Esophagus muscularis mucosa (tissue), 4 donors: ENCODE results near the gene PAWR. TPM values are rescaled to one million over a fixed set of nuclear protein-coding genes. Genes with fewer than 3 reads are reported as not detected.

Experiments
- DNase-seq: peaks from one replicate; pipeline ENCODE4 v3.0.0-alpha.2; 2017; ENCODE audit errors: extremely low spot score
- H3K27ac ChIP-seq, 4 donors: fragments of 200-600 bp; sonication (generic); replicated peaks in 1 of 4; 1 replicate in 3 of 4; 2 replicates in 1 of 4; pipeline ENCODE4 v1.5.1; 2016 to 2019; ENCODE audit warnings: mild to moderate bottlenecking in 1 of 4
- H3K27me3 ChIP-seq, 4 donors: fragments of 200-600 bp; sonication (generic); one replicate each; pipeline versions ENCODE4 v1.5.1 to v1.6.0; 2016 to 2019
- H3K36me3 ChIP-seq, 4 donors: fragments of 200-600 bp; sonication (generic); one replicate each; pipeline ENCODE4 v1.5.1; 2016 to 2019
- H3K4me1 ChIP-seq, 4 donors: fragments of 200-600 bp; sonication (generic); one replicate each; pipeline ENCODE4 v1.5.1; 2016 to 2019
- H3K4me3 ChIP-seq, 4 donors: fragments of 200-600 bp; sonication (generic); 1 replicate in 2 of 4; 2 replicates in 2 of 4; pipeline ENCODE4 v1.5.1; 2016 to 2019; ENCODE audit warnings: mild to moderate bottlenecking in 4 of 4, moderate library complexity in 1 of 4
- H3K9me3 ChIP-seq, 4 donors: fragments of 200-600 bp; sonication (generic); 1 replicate in 3 of 4; 2 replicates in 1 of 4; pipeline ENCODE4 v1.5.1; 2016 to 2019
- CTCF ChIP-seq, 3 experiments: fragments of 200-600 bp in 2 of 3; fragments of 450-650 bp in 1 of 3; sonication (generic) in 2 of 3; IDR thresholded peaks; one replicate each; pipeline ENCODE4 v1.5.1; 2017 to 2019; ENCODE audit warnings: antibody characterized with exemption in 3 of 3, mild to moderate bottlenecking in 2 of 3, moderate library complexity in 1 of 3
- EP300 ChIP-seq: sonication (generic); formaldehyde crosslinking; IDR thresholded peaks from one replicate; pipeline ENCODE4 v1.6.1; 2017; ENCODE audit warnings: antibody characterized with exemption
- POLR2A ChIP-seq: fragments of 450-650 bp; IDR thresholded peaks from one replicate; pipeline ENCODE4 v1.6.1; 2017; ENCODE audit warnings: antibody characterized with exemption, moderate library complexity, mild to moderate bottlenecking, low read depth
- POLR2AphosphoS5 ChIP-seq, 2 donors: sonication (generic); formaldehyde crosslinking; IDR thresholded peaks; one replicate each; pipeline ENCODE4 v1.6.1; 2017; ENCODE audit warnings: antibody characterized with exemption in 2 of 2
- WGBS: methylation state at CpG from one replicate; pipeline ENCODE4 v1.1.5; 2018; 5-methylcytosine and 5-hydroxymethylcytosine counted together
- intact Hi-C: fragments of 100-400 bp; cut with DNase I; formaldehyde crosslinking; loops from one replicate; pipeline ENCODE4 v1.15.1; 2023
- total RNA-seq, 4 donors: library from RNA; depleted of rRNA; stranded (reverse); fragments of >200 nt; gene quantifications; one replicate each; pipeline versions ENCODE4 v1.1.0 to v1.2.1, GENCODE V29; 2016

PAWR gene
- total RNA-seq, 4 donors from 2014 or later, result 63.1 to 127 (median 97.9) TPM

DNA sequence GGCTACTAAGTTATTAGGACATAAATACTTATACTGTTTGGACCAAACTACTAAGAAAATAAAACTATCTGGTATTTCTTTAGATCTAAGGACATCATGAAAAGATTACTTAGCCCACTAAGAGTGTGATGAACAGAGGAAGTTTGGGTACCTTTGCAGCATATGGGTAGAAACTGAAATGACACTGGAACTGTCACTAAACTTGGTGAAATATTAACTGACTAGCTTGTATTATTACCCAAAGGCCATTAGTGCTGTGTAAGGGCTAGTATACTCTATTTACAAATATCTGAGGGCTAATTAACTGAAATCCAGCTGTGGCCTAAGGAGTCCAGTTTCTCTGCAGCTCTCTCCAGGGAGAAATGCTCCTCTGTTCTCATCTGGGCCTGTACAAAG, 45.5 kb downstream of the PAWR start:
- H3K27ac ChIP-seq, result no peak overlapping the region
- intact Hi-C loops, result no loop called here
- peaks cover 0 to 24% (median 11%) of the 10 kb centered on the region in 4 donors for H3K4me1 ChIP-seq
- H3K36me3 ChIP-seq, result no peaks in the 10 kb centered on the region
- no peak overlapping the region for H3K4me3 ChIP-seq
- no peak for TF ChIP-seq EP300
- TF ChIP-seq CTCF (IDR thresholded peaks at IDR 0.05), result no peak
- no peak for TF ChIP-seq POLR2A
- TF ChIP-seq POLR2AphosphoS5 (IDR thresholded peaks at IDR 0.05), result no peak
- no peaks in the 10 kb centered on the region for H3K9me3 ChIP-seq
- no peak for DNase-seq
- no peaks in the 10 kb centered on the region for H3K27me3 ChIP-seq

DNA sequence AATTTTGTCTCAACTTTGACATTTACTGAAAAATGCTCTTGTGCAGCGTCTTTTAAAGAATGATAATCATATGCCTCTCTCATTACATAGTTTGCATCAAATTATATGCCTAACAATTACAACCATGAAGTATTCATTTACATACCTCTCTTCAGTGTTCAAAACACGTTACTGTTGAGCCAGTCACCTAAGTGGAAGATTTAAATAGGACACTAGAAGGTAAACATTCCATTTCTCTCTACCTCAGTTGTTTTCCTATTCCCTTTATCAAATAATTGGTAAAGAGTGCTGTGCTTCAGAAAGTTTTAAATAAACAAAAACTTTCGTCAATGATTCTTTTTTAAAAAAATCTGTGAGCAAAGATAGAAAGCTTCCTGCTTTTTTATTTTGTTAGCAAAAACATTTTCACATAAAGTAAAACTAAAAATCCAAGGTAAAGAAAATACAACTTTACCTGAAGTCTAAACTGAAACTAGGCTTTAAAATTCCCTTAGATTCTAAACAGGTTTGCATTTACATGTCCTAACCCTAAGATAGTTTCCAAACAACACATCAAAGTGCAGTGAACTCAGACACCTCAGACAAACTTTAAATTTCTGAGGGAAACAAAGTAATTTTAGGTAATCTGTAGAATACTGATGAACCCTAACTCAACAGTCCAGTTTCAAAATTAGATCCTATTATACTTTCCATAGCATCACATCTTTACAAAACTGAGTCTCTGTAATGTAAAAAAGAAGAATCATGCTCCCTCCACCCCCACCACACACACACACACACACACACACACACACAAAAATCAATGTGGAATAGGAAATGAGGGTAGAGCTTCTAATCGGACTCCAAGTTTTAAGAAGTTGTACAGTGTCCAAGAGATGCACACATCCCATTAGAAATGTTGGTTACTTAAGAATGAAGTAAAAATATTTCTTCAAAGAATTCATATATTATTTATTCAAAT, 46.2 kb downstream of the PAWR start:
- DNase-seq, result no peak
- Histone ChIP-seq H3K36me3 (no peaks in the 10 kb centered on the region), H3K9me3 (no peaks in the 10 kb centered on the region), H3K4me3 (no peak overlapping the region), H3K27ac (no peak overlapping the region), H3K4me1 (peaks cover 0 to 24% (median 11%) of the 10 kb centered on the region in 4 donors), H3K27me3 (no peaks in the 10 kb centered on the region)
- 55% methylated on average over 4 of the region's 4 CpGs for WGBS
- intact Hi-C loops, result no loop called here
- TF ChIP-seq CTCF (IDR thresholded peaks at IDR 0.05), result no peak
- TF ChIP-seq POLR2A, result no peak
- no peak for TF ChIP-seq EP300
- no peak for TF ChIP-seq POLR2AphosphoS5 (IDR thresholded peaks at IDR 0.05)

GRCh38 chr12:79643821-79644220, 46.9 kb downstream of the PAWR start:
- intact Hi-C loops, result no loop called here
- 83% methylated on average over 2 of the region's 2 CpGs for WGBS
- TF ChIP-seq POLR2AphosphoS5 (IDR thresholded peaks at IDR 0.05), result no peak
- TF ChIP-seq EP300, result no peak
- TF ChIP-seq CTCF (IDR thresholded peaks at IDR 0.05), result no peak
- TF ChIP-seq POLR2A, result no peak

DNA sequence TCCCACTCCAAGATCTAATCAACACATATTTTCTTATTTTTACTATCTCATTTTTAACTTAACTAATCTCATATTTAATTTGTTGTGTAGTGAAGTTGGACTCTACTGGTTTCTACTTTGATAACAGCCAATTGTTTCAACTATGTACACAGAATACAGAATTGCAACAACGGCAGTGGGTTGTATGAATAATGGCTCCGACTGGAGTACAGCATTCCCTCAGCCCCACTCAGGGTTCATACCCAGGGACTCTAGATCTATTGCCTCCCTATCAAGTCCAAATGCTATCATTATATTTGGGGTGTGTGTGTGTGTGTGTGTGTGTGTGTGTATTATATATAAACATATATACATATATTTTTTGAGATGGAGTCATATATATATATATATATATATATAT, 52.3 kb downstream of the PAWR start:
- intact Hi-C loops, result no loop called here
- Histone ChIP-seq H3K9me3 (no peaks in the 10 kb centered on the region), H3K4me1 (peaks cover 0 to 10% (median 5%) of the 10 kb centered on the region in 4 donors), H3K4me3 (no peak overlapping the region), H3K36me3 (no peaks in the 10 kb centered on the region), H3K27ac (no peak overlapping the region), H3K27me3 (no peaks in the 10 kb centered on the region)
- TF ChIP-seq POLR2A, result no peak
- TF ChIP-seq EP300, result no peak
- TF ChIP-seq POLR2AphosphoS5 (IDR thresholded peaks at IDR 0.05), result no peak
- no peak for TF ChIP-seq CTCF (IDR thresholded peaks at IDR 0.05)
- DNase-seq, result no peak
- WGBS, result 74% methylated on average over 2 of the region's 2 CpGs

More at GRCh38 chr12:79643821-79644220, 46.9 kb downstream of the PAWR start:
- H3K9me3 ChIP-seq, result no peaks in the 10 kb centered on the region
- H3K27ac ChIP-seq, result no peak overlapping the region
- H3K4me3 ChIP-seq, result no peak overlapping the region
- H3K27me3 ChIP-seq, result no peaks in the 10 kb centered on the region
- peaks cover 0 to 24% (median 11%) of the 10 kb centered on the region in 4 donors for H3K4me1 ChIP-seq
- DNase-seq, result no peak
- no peaks in the 10 kb centered on the region for H3K36me3 ChIP-seq
